ENCODE measurements around the gene APOBEC3H.

GRCh38 chr22:39138357-39138997, 41.4 kb downstream of the APOBEC3H start:
- no peak for TF ChIP-seq CTCF (IDR thresholded peaks at IDR 0.05; ENCODE audit: low read depth, low read length)
- TF ChIP-seq MAX (IDR thresholded peaks at IDR 0.05; ENCODE audit: low read depth, low read length): no peak
